ENCODE measurements around the gene SH3BP2. TPM values are rescaled to one million over a fixed set of nuclear protein-coding genes. Genes with fewer than 3 reads are reported as not detected.

SH3BP2 gene
- total RNA-seq, 2 experiments from 2014 or later = 78.8 to 82.5 TPM

- ChIA-PET CTCF (interaction anchor here (0.8 to 1.7 kb wide), 2 partner anchors 12 to 43 kb away, joined by 4 to 5 read pairs; no protein-coding TSS in a partner anchor), POLR2A (interaction anchor here (1.6 kb wide), 1 partner anchor 125 kb away, joined by 3 read pairs; no protein-coding TSS in a partner anchor)
These were observed 17.5 kb downstream of the SH3BP2 start for GRCh38 chr4:2810388-2810787.

- ChIA-PET CTCF (interaction anchor here (0.9 kb wide), 1 partner anchor 14 kb away, joined by 4 read pairs; no protein-coding TSS in a partner anchor), POLR2A (interaction anchor here (1.2 to 2.2 kb wide), 4 partner anchors 14 to 124 kb away, joined by 4 to 7 read pairs (median 4); no protein-coding TSS in a partner anchor)
These were observed 19.1 kb downstream of the SH3BP2 start for GRCh38 chr4:2811830-2812611.

GRCh38 chr4:2812612-2813354 lies 19.9 kb downstream of the SH3BP2 start:
- POLR2A ChIA-PET = interaction anchor here (1.1 to 2.2 kb wide), 4 partner anchors 14 to 123 kb away, joined by 3 to 7 read pairs (median 4); no protein-coding TSS in a partner anchor

GRCh38 chr4:2813446-2814405 lies 20.8 kb downstream of the SH3BP2 start:
- ChIA-PET POLR2A (interaction anchor here (1.1 to 2.2 kb wide), 4 partner anchors 15 to 122 kb away, joined by 3 to 7 read pairs (median 4); no protein-coding TSS in a partner anchor), CTCF (interaction anchor here (0.6 to 1.0 kb wide), 4 partner anchors 13 to 141 kb away, joined by 3 to 4 read pairs (median 3); no protein-coding TSS in a partner anchor)

More at GRCh38 chr4:2812612-2813354, 19.9 kb downstream of the SH3BP2 start:
- CTCF ChIA-PET = interaction anchor here (0.6 to 1.0 kb wide), 3 partner anchors 12 to 50 kb away, joined by 3 to 4 read pairs (median 3); no protein-coding TSS in a partner anchor

GRCh38 chr4:2814627-2815270 lies 21.9 kb downstream of the SH3BP2 start:
- CTCF ChIA-PET = interaction anchor here (0.9 kb wide), 2 partner anchors 27 to 51 kb away, joined by 3 to 4 read pairs; no protein-coding TSS in a partner anchor
- POLR2A ChIA-PET = no interaction called here

GRCh38 chr4:2816401-2816954 lies 23.6 kb downstream of the SH3BP2 start:
- ChIA-PET CTCF (interaction anchor here (1.0 kb wide), 1 partner anchor 19 kb away, joined by 3 read pairs; no protein-coding TSS in a partner anchor), POLR2A (interaction anchor here (0.7 to 1.1 kb wide), 2 partner anchors 60 to 70 kb away, joined by 3 to 7 read pairs; partner anchors contain the start of gene TNIP2)

GRCh38 chr4:2817137-2817536 lies 24.3 kb downstream of the SH3BP2 start:
- POLR2A ChIA-PET = interaction anchor here (0.9 kb wide), 1 partner anchor 18 kb away, joined by 3 read pairs; no protein-coding TSS in a partner anchor
- CTCF ChIA-PET = interaction anchor here (1.2 to 2.7 kb wide), 2 partner anchors 30 to 53 kb away, joined by 3 to 8 read pairs; no protein-coding TSS in a partner anchor

GRCh38 chr4:2817701-2818350 lies 24.9 kb downstream of the SH3BP2 start:
- ChIA-PET POLR2A (interaction anchor here (0.9 to 1.2 kb wide), 3 partner anchors 19 to 62 kb away, joined by 3 to 6 read pairs (median 5); partner anchors contain the start of gene TNIP2), CTCF (interaction anchor here (1.2 to 2.7 kb wide), 4 partner anchors 12 to 54 kb away, joined by 3 to 8 read pairs (median 4); no protein-coding TSS in a partner anchor)

- POLR2A ChIA-PET = interaction anchor here (0.9 to 1.2 kb wide), 3 partner anchors 19 to 63 kb away, joined by 3 to 6 read pairs (median 5); partner anchors contain the start of gene TNIP2
- CTCF ChIA-PET = interaction anchor here (0.7 to 2.7 kb wide), 5 partner anchors 12 to 55 kb away, joined by 3 to 8 read pairs (median 3); no protein-coding TSS in a partner anchor
These were observed 25.6 kb downstream of the SH3BP2 start for GRCh38 chr4:2818351-2818939.

- CTCF ChIA-PET = interaction anchor here (1.0 to 2.7 kb wide), 3 partner anchors 10 to 60 kb away, joined by 3 to 8 read pairs (median 4); no protein-coding TSS in a partner anchor
- POLR2A ChIA-PET = interaction anchor here (1.1 to 1.2 kb wide), 2 partner anchors 55 to 64 kb away, joined by 5 to 6 read pairs; partner anchors contain the start of gene TNIP2
These were observed 26.6 kb downstream of the SH3BP2 start for GRCh38 chr4:2819244-2820215.

GRCh38 chr4:2820216-2820982 lies 27.5 kb downstream of the SH3BP2 start:
- POLR2A ChIA-PET = no interaction called here

GRCh38 chr4:2822461-2823300 lies 29.8 kb downstream of the SH3BP2 start:
- ChIA-PET POLR2A (no interaction called here), CTCF (interaction anchor here (1.1 kb wide), 1 partner anchor 25 kb away, joined by 3 read pairs; no protein-coding TSS in a partner anchor)

More at GRCh38 chr4:2820216-2820982, 27.5 kb downstream of the SH3BP2 start:
- CTCF ChIA-PET = interaction anchor here (1.0 to 2.7 kb wide), 2 partner anchors 57 to 60 kb away, joined by 3 to 8 read pairs; no protein-coding TSS in a partner anchor

- POLR2A ChIA-PET = no interaction called here
- CTCF ChIA-PET = interaction anchor here (1.1 kb wide), 1 partner anchor 26 kb away, joined by 3 read pairs; no protein-coding TSS in a partner anchor
These were observed 30.4 kb downstream of the SH3BP2 start for GRCh38 chr4:2823301-2823670.
